ENCODE measurements around the gene CCDC34. TPM values are rescaled to one million over a fixed set of nuclear protein-coding genes. Genes with fewer than 3 reads are reported as not detected.

Gene CCDC34
- total RNA-seq, 1 donor from 2014 or later, result 30.6 TPM

- Histone ChIP-seq H4K20me1 (ENCODE audit: low read depth) (no peaks in the 10 kb centered on the region), H3K36me3 (no peaks in the 10 kb centered on the region), H3K79me2 (ENCODE audit: low read depth) (no peaks in the 10 kb centered on the region), H3F3A (ENCODE audit: low read depth) (no peaks in the 10 kb centered on the region), H3K27ac (no peak overlapping the region), H2AFZ (replicated peaks) (no peak overlapping the region), H3K4me3 (no peak overlapping the region), H3K4me1 (no peaks in the 10 kb centered on the region), H3K27me3 (no peaks in the 10 kb centered on the region), H3K9ac (no peak overlapping the region), H3K9me3 (ENCODE audit: low read depth) (no peaks in the 10 kb centered on the region), H3K4me2 (no peak overlapping the region)
- TF ChIP-seq EZH2 (IDR thresholded peaks at IDR 0.05), result no peak
- TF ChIP-seq CTCF (IDR thresholded peaks at IDR 0.05), result no peak
- TF ChIP-seq EZH2phosphoT487 (IDR thresholded peaks at IDR 0.05), result no peak
- H3K9me3 Mint-ChIP-seq, result no peaks in the 10 kb centered on the region
- H3K4me3 Mint-ChIP-seq, result no peak overlapping the region
- H3K27me3 Mint-ChIP-seq (ENCODE audit: insufficient read depth, low read depth), result no peaks in the 10 kb centered on the region
- no peaks in the 10 kb centered on the region for H3K36me3 Mint-ChIP-seq
- no peak for DNase-seq (ENCODE audit: low spot score)
- H3K27ac Mint-ChIP-seq, result no peak overlapping the region
- H3K4me1 Mint-ChIP-seq, result no peaks in the 10 kb centered on the region
Measured at GRCh38 chr11:27312110-27312509, 50.9 kb downstream of the CCDC34 start.

GRCh38 chr11:27310707-27311106, 52.3 kb downstream of the CCDC34 start:
- H3K9ac ChIP-seq, result no peak overlapping the region
- no peak overlapping the region for H3K27ac Mint-ChIP-seq
- no peaks in the 10 kb centered on the region for H3K36me3 ChIP-seq
- H4K20me1 ChIP-seq (ENCODE audit: low read depth), result no peaks in the 10 kb centered on the region
- no peak overlapping the region for H2AFZ ChIP-seq (replicated peaks)
- no peaks in the 10 kb centered on the region for H3K27me3 Mint-ChIP-seq (ENCODE audit: insufficient read depth, low read depth)
- H3K27ac ChIP-seq, result no peak overlapping the region
- no peak for TF ChIP-seq EZH2 (IDR thresholded peaks at IDR 0.05)
- TF ChIP-seq CTCF (IDR thresholded peaks at IDR 0.05), result no peak
- no peak for TF ChIP-seq EZH2phosphoT487 (IDR thresholded peaks at IDR 0.05)
- H3K79me2 ChIP-seq (ENCODE audit: low read depth), result no peaks in the 10 kb centered on the region
- no peaks in the 10 kb centered on the region for H3K27me3 ChIP-seq
- H3K36me3 Mint-ChIP-seq, result no peaks in the 10 kb centered on the region
- no peaks in the 10 kb centered on the region for H3F3A ChIP-seq (ENCODE audit: low read depth)
- H3K4me1 ChIP-seq, result no peaks in the 10 kb centered on the region
- no peaks in the 10 kb centered on the region for H3K9me3 Mint-ChIP-seq
- no peak for DNase-seq (ENCODE audit: low spot score)
- no peaks in the 10 kb centered on the region for H3K9me3 ChIP-seq (ENCODE audit: low read depth)
- no peaks in the 10 kb centered on the region for H3K4me1 Mint-ChIP-seq
- no peak overlapping the region for H3K4me2 ChIP-seq
- no peak overlapping the region for H3K4me3 Mint-ChIP-seq
- no peak overlapping the region for H3K4me3 ChIP-seq

- Mint-ChIP-seq H3K4me3 (no peak overlapping the region), H3K27ac (no peak overlapping the region), H3K9me3 (no peaks in the 10 kb centered on the region), H3K27me3 (ENCODE audit: insufficient read depth, low read depth) (no peaks in the 10 kb centered on the region), H3K36me3 (no peaks in the 10 kb centered on the region), H3K4me1 (no peaks in the 10 kb centered on the region)
- no peak overlapping the region for H2AFZ ChIP-seq (replicated peaks)
- TF ChIP-seq EZH2 (IDR thresholded peaks at IDR 0.05) (no peak), CTCF (IDR thresholded peaks at IDR 0.05) (no peak), EZH2phosphoT487 (IDR thresholded peaks at IDR 0.05) (no peak)
- H3F3A ChIP-seq (ENCODE audit: low read depth), result no peaks in the 10 kb centered on the region
- H3K27ac ChIP-seq, result no peak overlapping the region
- H3K27me3 ChIP-seq, result no peaks in the 10 kb centered on the region
- no peaks in the 10 kb centered on the region for H3K4me1 ChIP-seq
- H3K4me2 ChIP-seq, result no peak overlapping the region
- no peak overlapping the region for H3K9ac ChIP-seq
- no peak for DNase-seq (ENCODE audit: low spot score)
- no peaks in the 10 kb centered on the region for H4K20me1 ChIP-seq (ENCODE audit: low read depth)
- no peaks in the 10 kb centered on the region for H3K79me2 ChIP-seq (ENCODE audit: low read depth)
- no peak overlapping the region for H3K4me3 ChIP-seq
- H3K36me3 ChIP-seq, result no peaks in the 10 kb centered on the region
- H3K9me3 ChIP-seq (ENCODE audit: low read depth), result no peaks in the 10 kb centered on the region
Measured at GRCh38 chr11:27310182-27310581, 52.8 kb downstream of the CCDC34 start.

All from neural progenitor cell (in vitro differentiated cells).